ENCODE measurements around the gene MYOF.

DNA sequence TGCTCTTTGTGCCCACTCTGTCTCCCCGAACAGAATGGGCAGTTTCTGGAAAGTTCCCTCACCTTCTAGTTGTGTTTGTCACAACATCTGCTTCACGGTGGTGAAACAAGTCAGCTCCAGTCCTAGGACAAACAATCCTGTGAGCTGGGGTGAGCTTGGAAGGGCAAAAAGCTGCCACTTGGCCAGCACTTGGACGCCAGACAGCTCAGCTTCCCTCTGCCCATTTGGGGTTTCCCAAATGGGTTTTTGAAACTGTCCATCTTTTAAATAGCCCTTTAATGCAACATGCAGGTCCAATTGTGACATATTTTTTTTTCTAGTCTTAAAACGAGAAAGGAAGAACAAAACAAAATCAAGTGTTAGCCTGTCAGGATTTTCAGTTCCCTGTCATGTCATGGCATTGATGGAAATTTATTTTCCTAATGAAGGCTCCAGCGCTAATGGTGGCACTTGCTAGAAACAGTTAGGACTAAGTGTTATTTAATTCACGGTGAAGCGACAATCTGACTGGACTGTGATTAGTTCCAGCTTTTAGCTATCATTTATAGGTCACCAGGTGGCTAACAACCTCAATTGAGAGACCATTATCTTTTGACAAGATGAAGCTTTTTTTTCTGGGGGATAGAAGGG, 181.7 kb downstream of the MYOF start:
- TF ChIP-seq, protein P1, sequence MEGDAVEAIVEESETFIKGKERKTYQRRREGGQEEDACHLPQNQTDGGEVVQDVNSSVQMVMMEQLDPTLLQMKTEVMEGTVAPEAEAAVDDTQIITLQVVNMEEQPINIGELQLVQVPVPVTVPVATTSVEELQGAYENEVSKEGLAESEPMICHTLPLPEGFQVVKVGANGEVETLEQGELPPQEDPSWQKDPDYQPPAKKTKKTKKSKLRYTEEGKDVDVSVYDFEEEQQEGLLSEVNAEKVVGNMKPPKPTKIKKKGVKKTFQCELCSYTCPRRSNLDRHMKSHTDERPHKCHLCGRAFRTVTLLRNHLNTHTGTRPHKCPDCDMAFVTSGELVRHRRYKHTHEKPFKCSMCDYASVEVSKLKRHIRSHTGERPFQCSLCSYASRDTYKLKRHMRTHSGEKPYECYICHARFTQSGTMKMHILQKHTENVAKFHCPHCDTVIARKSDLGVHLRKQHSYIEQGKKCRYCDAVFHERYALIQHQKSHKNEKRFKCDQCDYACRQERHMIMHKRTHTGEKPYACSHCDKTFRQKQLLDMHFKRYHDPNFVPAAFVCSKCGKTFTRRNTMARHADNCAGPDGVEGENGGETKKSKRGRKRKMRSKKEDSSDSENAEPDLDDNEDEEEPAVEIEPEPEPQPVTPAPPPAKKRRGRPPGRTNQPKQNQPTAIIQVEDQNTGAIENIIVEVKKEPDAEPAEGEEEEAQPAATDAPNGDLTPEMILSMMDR (IDR thresholded peaks at IDR 0.05 in 4 of 5, conservative IDR thresholded peaks at IDR 0.05 in 1 of 5) = no peak
- TF ChIP-seq POLR2A (IDR thresholded peaks at IDR 0.05) = no peak
